Right lobe of liver (tissue), 4 donors: ENCODE results near the gene RAB13.

Experiments
- CTCF ChIP-seq, 4 donors: fragments of 200-600 bp in 3 of 4; fragments of 450-650 bp in 1 of 4; IDR thresholded peaks; one replicate each; pipeline versions ENCODE4 v1.5.1 to v1.8.0; 2016 to 2022; ENCODE audit warnings: antibody characterized with exemption in 4 of 4, mild to moderate bottlenecking in 2 of 4
- POLR2A ChIP-seq: fragments of 450-650 bp; IDR thresholded peaks from one replicate; pipeline ENCODE4 v1.6.1; 2017; ENCODE audit warnings: antibody characterized with exemption, mild to moderate bottlenecking
- donor health status: DM: no; HTN: no; CAD: no.
- donor health status: DM: no; HTN: no; CAD: no.
- donor health status: DM: no; HTN: yes; CAD: no.

- TF ChIP-seq CTCF (IDR thresholded peaks at IDR 0.05) (no peak), POLR2A (no peak)
These were observed 17.7 kb downstream of the RAB13 start for GRCh38 chr1:153968408-153968807.
